Vagina (tissue), 2 donors: ENCODE results near the gene EBF3. TPM values are rescaled to one million over a fixed set of nuclear protein-coding genes. Genes with fewer than 3 reads are reported as not detected.

Source experiments
- DNase-seq, 2 donors: peaks; one replicate each; pipeline ENCODE4 v3.0.0-alpha.2; 2017; ENCODE audit errors: extremely low spot score in 2 of 2
- H3K27ac ChIP-seq: fragments of 200-600 bp; sonication (generic); one replicate; pipeline ENCODE4 v1.5.1; 2019
- H3K27me3 ChIP-seq: fragments of 200-600 bp; sonication (generic); one replicate; pipeline ENCODE4 v1.5.1; 2019
- H3K36me3 ChIP-seq, 2 donors: fragments of 200-600 bp; sonication (generic); one replicate each; pipeline ENCODE4 v1.5.1; 2017 to 2019
- H3K4me1 ChIP-seq: fragments of 200-600 bp; sonication (generic); one replicate; pipeline ENCODE4 v1.5.1; 2019
- H3K4me3 ChIP-seq, 2 donors: fragments of 200-600 bp; sonication (generic); 1 replicate in 1 of 2; 2 replicates in 1 of 2; pipeline ENCODE4 v1.5.1; 2016 to 2019
- H3K9me3 ChIP-seq: fragments of 200-600 bp; sonication (generic); one replicate; pipeline ENCODE4 v1.5.1; 2019
- POLR2A ChIP-seq, 2 donors: fragments of 450-650 bp; IDR thresholded peaks; one replicate each; pipeline ENCODE4 v1.6.1; 2017; ENCODE audit warnings: antibody characterized with exemption in 2 of 2, mild to moderate bottlenecking in 2 of 2, moderate library complexity in 2 of 2
- POLR2AphosphoS5 ChIP-seq, 2 donors: sonication (generic); formaldehyde crosslinking; IDR thresholded peaks; one replicate each; pipeline ENCODE4 v1.9.0; 2017; ENCODE audit warnings: antibody characterized with exemption in 2 of 2, mild to moderate bottlenecking in 2 of 2, low read depth in 1 of 2; ENCODE audit not compliant: insufficient read depth in 1 of 2
- intact Hi-C: fragments of 100-400 bp; cut with DNase I; formaldehyde crosslinking; loops from one replicate; pipeline ENCODE4 v1.15.1; 2023
- total RNA-seq: library from RNA; depleted of rRNA; stranded (reverse); fragments of >200 nt; gene quantifications from one replicate; pipeline ENCODE4 v1.2.3, GENCODE V29; 2016
- TF ChIP-seq, protein P1 (sequence below), 3 experiments: fragments of 450-650 bp in 2 of 3; fragments of 200-600 bp in 1 of 3; sonication (generic) in 1 of 3; IDR thresholded peaks; one replicate each; pipeline ENCODE4 v1.5.1; 2017 to 2019; ENCODE audit warnings: antibody characterized with exemption in 3 of 3, mild to moderate bottlenecking in 2 of 3, moderate library complexity in 2 of 3

Gene EBF3
- total RNA-seq, 1 donor from 2014 or later = 10.6 TPM

DNA sequence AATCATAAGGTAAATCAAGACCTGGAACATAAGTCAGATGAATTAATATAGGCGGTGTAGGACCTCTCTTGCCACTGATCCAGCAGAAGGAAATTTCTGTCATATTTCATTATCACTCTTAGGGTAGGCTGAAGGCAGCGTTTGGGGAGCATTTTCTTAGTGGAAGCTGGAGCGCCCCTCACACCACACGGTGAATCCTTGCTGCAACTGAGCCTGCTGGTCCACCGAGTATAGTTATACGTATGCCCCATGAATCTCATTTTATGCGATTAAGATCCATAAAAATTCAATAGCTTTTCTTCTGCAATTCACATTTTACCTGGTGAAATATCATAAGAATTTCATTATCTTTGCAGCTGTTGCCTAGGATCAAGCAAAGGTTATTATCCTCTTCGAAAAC lies 19.6 kb downstream of the EBF3 start:
- intact Hi-C loops = no loop called here
- TF ChIP-seq, protein P1, sequence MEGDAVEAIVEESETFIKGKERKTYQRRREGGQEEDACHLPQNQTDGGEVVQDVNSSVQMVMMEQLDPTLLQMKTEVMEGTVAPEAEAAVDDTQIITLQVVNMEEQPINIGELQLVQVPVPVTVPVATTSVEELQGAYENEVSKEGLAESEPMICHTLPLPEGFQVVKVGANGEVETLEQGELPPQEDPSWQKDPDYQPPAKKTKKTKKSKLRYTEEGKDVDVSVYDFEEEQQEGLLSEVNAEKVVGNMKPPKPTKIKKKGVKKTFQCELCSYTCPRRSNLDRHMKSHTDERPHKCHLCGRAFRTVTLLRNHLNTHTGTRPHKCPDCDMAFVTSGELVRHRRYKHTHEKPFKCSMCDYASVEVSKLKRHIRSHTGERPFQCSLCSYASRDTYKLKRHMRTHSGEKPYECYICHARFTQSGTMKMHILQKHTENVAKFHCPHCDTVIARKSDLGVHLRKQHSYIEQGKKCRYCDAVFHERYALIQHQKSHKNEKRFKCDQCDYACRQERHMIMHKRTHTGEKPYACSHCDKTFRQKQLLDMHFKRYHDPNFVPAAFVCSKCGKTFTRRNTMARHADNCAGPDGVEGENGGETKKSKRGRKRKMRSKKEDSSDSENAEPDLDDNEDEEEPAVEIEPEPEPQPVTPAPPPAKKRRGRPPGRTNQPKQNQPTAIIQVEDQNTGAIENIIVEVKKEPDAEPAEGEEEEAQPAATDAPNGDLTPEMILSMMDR (IDR thresholded peaks at IDR 0.05) = no peak
- TF ChIP-seq POLR2A (IDR thresholded peaks at IDR 0.05) (no peak), POLR2AphosphoS5 (IDR thresholded peaks at IDR 0.05; ENCODE audit: insufficient read depth in 1 of 2, low read depth in 1 of 2) (no peak)

DNA sequence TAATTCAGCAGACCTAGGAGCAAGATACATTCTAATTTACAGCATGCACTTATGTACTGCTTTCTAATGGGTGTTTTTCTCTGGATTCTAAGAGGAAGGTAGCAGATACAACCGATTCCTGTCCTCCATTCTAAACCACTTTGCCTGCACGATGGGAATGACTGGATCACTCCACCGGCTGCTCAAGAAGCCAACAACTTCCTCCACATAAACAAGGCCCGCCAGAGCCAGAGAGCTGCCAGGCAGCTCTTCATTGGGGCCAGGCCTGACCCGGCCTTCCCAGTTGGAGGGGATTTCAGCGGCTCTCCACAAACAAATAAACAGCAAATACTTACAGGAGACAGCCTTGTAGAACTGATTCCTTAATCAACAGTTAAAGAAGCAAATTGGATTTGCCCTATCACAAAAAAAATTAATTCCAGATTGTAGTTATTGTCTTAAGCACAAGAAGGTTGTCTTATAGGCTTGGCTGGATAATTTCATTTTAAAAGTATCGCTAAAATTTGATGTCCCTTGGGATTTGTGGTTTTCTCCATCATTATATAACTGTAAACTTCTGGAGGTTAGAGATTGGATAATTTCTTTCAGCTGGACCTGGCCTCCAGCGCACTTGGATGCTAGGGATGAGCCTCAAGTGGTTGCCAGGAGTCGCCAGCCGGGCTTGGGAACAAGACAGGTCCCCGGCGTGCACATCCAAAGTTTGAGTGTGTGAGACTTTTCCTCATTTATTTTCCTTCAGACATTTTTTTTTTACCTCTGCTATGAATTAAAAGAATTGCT lies 20.9 kb downstream of the EBF3 start:
- no peaks in the 10 kb centered on the region for H3K4me1 ChIP-seq
- H3K36me3 ChIP-seq = no peaks in the 10 kb centered on the region
- no peaks in the 10 kb centered on the region for H3K27me3 ChIP-seq
- H3K9me3 ChIP-seq = no peaks in the 10 kb centered on the region
- no peak overlapping the region for H3K4me3 ChIP-seq
- TF ChIP-seq, protein P1 (IDR thresholded peaks at IDR 0.05) = no peak
- TF ChIP-seq POLR2AphosphoS5 (IDR thresholded peaks at IDR 0.05; ENCODE audit: insufficient read depth in 1 of 2, low read depth in 1 of 2) = no peak
- TF ChIP-seq POLR2A (IDR thresholded peaks at IDR 0.05) = no peak
- intact Hi-C loops = no loop called here
- no peak for DNase-seq
- no peak overlapping the region for H3K27ac ChIP-seq

More for the DNA sequence above, 19.6 kb downstream of the EBF3 start:
- Histone ChIP-seq H3K4me1 (no peaks in the 10 kb centered on the region), H3K4me3 (no peak overlapping the region), H3K27ac (no peak overlapping the region), H3K36me3 (no peaks in the 10 kb centered on the region), H3K27me3 (no peaks in the 10 kb centered on the region), H3K9me3 (no peaks in the 10 kb centered on the region)
- no peak for DNase-seq

- Histone ChIP-seq H3K4me3 (no peak overlapping the region), H3K36me3 (no peaks in the 10 kb centered on the region), H3K9me3 (no peaks in the 10 kb centered on the region), H3K27me3 (no peaks in the 10 kb centered on the region), H3K27ac (no peak overlapping the region), H3K4me1 (no peaks in the 10 kb centered on the region)
- TF ChIP-seq, protein P1 (IDR thresholded peaks at IDR 0.05) = no peak
- TF ChIP-seq POLR2A (IDR thresholded peaks at IDR 0.05) = no peak
- TF ChIP-seq POLR2AphosphoS5 (IDR thresholded peaks at IDR 0.05; ENCODE audit: insufficient read depth in 1 of 2, low read depth in 1 of 2) = no peak
- no peak for DNase-seq
- intact Hi-C loops = no loop called here
Measured at GRCh38 chr10:129942391-129942790, 21.7 kb downstream of the EBF3 start.

DNA sequence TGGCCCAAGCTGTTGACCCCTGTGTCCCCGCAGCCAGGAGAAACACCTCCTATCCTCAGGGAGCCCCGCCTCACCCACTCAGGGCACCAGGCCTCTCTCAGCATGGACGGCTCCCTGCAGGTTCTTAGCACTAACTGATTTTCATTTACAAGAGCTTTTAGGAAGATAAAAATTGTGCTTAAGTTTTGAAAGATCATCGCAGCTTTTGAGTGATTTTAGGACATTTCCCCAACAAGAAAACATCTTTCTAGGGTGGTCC lies 22.1 kb downstream of the EBF3 start:
- H3K4me3 ChIP-seq = no peak overlapping the region
- H3K27me3 ChIP-seq = no peaks in the 10 kb centered on the region
- no peak for DNase-seq
- intact Hi-C loops = no loop called here
- no peaks in the 10 kb centered on the region for H3K4me1 ChIP-seq
- no peaks in the 10 kb centered on the region for H3K9me3 ChIP-seq
- TF ChIP-seq, protein P1 (IDR thresholded peaks at IDR 0.05) = no peak
- no peak for TF ChIP-seq POLR2AphosphoS5 (IDR thresholded peaks at IDR 0.05; ENCODE audit: insufficient read depth in 1 of 2, low read depth in 1 of 2)
- TF ChIP-seq POLR2A (IDR thresholded peaks at IDR 0.05) = no peak
- H3K27ac ChIP-seq = no peak overlapping the region
- H3K36me3 ChIP-seq = no peaks in the 10 kb centered on the region

GRCh38 chr10:129941199-129942018 lies 22.7 kb downstream of the EBF3 start:
- no peaks in the 10 kb centered on the region for H3K36me3 ChIP-seq
- TF ChIP-seq POLR2AphosphoS5 (IDR thresholded peaks at IDR 0.05; ENCODE audit: insufficient read depth in 1 of 2, low read depth in 1 of 2) (no peak), POLR2A (IDR thresholded peaks at IDR 0.05) (no peak)
- TF ChIP-seq, protein P1 (IDR thresholded peaks at IDR 0.05) = no peak
- intact Hi-C loops = no loop called here
- no peaks in the 10 kb centered on the region for H3K9me3 ChIP-seq
- H3K27ac ChIP-seq = no peak overlapping the region
- DNase-seq = no peak
- H3K4me3 ChIP-seq = no peak overlapping the region
- H3K4me1 ChIP-seq = no peaks in the 10 kb centered on the region
- no peaks in the 10 kb centered on the region for H3K27me3 ChIP-seq
